ENCODE results near the gene CSNK2B. TPM values are rescaled to one million over a fixed set of nuclear protein-coding genes. Genes with fewer than 3 reads are reported as not detected.

The CSNK2B gene
- polyA plus RNA-seq, 2 of the 4 experiments (the other 2 are of a cell fraction), result 41.8 to 141 TPM

DNA sequence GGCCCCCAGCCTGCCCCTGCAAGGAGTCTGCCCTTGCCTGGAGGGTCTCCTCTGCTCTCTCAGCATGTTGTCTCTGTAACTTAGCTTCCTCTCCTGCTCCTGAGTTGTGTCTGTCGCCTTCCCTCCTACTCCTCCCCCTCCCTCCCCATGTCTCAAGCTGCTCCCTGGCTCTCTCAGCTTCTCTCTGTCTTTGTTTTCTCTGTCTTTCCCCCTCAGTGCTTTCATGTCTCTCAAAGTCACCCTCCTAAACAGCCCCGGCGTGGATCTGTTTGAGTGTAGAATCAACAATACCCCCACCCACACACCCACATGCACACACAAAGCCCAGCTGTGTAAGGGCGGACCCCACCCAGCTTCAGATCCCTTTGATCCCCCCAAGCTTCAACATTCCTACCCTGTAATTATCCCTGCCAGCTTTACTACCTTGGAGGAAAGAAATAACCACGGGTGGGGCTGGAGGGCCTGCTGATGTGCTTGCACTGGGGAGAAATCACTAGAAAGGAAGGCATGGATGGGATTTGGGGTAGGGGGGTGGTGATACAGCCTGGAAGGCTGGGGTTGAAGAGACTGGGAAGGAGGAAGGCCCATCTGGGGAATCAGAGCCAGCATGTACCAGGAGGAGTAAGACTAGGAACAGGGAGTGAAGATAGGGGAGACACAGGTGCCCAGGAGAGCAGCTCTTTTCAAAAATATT lies 48.3 kb downstream of the CSNK2B start:
- CTCF ChIA-PET, result interaction anchor here (1.3 to 2.0 kb wide), 4 partner anchors 10 to 45 kb away, joined by 3 to 6 read pairs (median 4); partner anchors contain the start of genes DDAH2 and MPIG6B
- H3K4me1 ChIP-seq, result 0 out of 3 replicates have a peak, but pooled peaks cover 3% of the 10 kb centered on the region
- 58% methylated on average over 5 of the region's 5 CpGs for WGBS (ENCODE audit: missing lambda C conversion rate)
- ATAC-seq (no peak), FAIRE-seq (no peak), DNase-seq (ENCODE audit: low read depth in 1 of 2, low spot score in 1 of 2) (no peak)
- POLR2A ChIA-PET, result no interaction called here
- TF ChIP-seq NPAS2 (CRISPR knock-in tag; IDR thresholded peaks at IDR 0.05; ENCODE audit: borderline replicate concordance), result no peak
- no peak for TF ChIP-seq CBX8 (IDR thresholded peaks at IDR 0.05)
- TF ChIP-seq MAFK (IDR thresholded peaks at IDR 0.05; ENCODE audit: partially characterized antibody), result no peak
- no peak for TF ChIP-seq MAZ (IDR thresholded peaks at IDR 0.05; ENCODE audit: borderline replicate concordance, low read depth, low read length)
- TF ChIP-seq RAD21 (conservative IDR thresholded peaks at IDR 0.05 in 1 of 2, IDR thresholded peaks at IDR 0.05 in 1 of 2), result no peak
- no peak for TF ChIP-seq KDM1A (IDR thresholded peaks at IDR 0.05; ENCODE audit: low read depth)
- no peak for TF ChIP-seq CBX2 (IDR thresholded peaks at IDR 0.05; ENCODE audit: borderline replicate concordance, low read depth)
- TF ChIP-seq JUN (IDR thresholded peaks at IDR 0.05), result no peak
- TF ChIP-seq, protein P1, sequence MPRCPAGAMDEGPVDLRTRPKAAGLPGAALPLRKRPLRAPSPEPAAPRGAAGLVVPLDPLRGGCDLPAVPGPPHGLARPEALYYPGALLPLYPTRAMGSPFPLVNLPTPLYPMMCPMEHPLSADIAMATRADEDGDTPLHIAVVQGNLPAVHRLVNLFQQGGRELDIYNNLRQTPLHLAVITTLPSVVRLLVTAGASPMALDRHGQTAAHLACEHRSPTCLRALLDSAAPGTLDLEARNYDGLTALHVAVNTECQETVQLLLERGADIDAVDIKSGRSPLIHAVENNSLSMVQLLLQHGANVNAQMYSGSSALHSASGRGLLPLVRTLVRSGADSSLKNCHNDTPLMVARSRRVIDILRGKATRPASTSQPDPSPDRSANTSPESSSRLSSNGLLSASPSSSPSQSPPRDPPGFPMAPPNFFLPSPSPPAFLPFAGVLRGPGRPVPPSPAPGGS (IDR thresholded peaks at IDR 0.05), result no peak
- TF ChIP-seq, protein P2, sequence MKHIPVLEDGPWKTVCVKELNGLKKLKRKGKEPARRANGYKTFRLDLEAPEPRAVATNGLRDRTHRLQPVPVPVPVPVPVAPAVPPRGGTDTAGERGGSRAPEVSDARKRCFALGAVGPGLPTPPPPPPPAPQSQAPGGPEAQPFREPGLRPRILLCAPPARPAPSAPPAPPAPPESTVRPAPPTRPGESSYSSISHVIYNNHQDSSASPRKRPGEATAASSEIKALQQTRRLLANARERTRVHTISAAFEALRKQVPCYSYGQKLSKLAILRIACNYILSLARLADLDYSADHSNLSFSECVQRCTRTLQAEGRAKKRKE (CRISPR knock-in tag; IDR thresholded peaks at IDR 0.05; ENCODE audit: low read depth), result no peak
- no peak for TF ChIP-seq RARB (CRISPR knock-in tag; IDR thresholded peaks at IDR 0.05)
- TF ChIP-seq, protein P3, sequence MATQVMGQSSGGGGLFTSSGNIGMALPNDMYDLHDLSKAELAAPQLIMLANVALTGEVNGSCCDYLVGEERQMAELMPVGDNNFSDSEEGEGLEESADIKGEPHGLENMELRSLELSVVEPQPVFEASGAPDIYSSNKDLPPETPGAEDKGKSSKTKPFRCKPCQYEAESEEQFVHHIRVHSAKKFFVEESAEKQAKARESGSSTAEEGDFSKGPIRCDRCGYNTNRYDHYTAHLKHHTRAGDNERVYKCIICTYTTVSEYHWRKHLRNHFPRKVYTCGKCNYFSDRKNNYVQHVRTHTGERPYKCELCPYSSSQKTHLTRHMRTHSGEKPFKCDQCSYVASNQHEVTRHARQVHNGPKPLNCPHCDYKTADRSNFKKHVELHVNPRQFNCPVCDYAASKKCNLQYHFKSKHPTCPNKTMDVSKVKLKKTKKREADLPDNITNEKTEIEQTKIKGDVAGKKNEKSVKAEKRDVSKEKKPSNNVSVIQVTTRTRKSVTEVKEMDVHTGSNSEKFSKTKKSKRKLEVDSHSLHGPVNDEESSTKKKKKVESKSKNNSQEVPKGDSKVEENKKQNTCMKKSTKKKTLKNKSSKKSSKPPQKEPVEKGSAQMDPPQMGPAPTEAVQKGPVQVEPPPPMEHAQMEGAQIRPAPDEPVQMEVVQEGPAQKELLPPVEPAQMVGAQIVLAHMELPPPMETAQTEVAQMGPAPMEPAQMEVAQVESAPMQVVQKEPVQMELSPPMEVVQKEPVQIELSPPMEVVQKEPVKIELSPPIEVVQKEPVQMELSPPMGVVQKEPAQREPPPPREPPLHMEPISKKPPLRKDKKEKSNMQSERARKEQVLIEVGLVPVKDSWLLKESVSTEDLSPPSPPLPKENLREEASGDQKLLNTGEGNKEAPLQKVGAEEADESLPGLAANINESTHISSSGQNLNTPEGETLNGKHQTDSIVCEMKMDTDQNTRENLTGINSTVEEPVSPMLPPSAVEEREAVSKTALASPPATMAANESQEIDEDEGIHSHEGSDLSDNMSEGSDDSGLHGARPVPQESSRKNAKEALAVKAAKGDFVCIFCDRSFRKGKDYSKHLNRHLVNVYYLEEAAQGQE (IDR thresholded peaks at IDR 0.05), result no peak
- TF ChIP-seq, protein P4, sequence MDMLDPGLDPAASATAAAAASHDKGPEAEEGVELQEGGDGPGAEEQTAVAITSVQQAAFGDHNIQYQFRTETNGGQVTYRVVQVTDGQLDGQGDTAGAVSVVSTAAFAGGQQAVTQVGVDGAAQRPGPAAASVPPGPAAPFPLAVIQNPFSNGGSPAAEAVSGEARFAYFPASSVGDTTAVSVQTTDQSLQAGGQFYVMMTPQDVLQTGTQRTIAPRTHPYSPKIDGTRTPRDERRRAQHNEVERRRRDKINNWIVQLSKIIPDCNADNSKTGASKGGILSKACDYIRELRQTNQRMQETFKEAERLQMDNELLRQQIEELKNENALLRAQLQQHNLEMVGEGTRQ (IDR thresholded peaks at IDR 0.05), result no peak
- no peak for TF ChIP-seq HOXB5 (CRISPR knock-in tag; IDR thresholded peaks at IDR 0.05)
- TF ChIP-seq KDM5A (IDR thresholded peaks at IDR 0.05), result no peak
- no peak for TF ChIP-seq FOSL2 (IDR thresholded peaks at IDR 0.05)
- TF ChIP-seq FOSL2 (CRISPR knock-in tag; IDR thresholded peaks at IDR 0.05), result no peak
- TF ChIP-seq, protein P5, sequence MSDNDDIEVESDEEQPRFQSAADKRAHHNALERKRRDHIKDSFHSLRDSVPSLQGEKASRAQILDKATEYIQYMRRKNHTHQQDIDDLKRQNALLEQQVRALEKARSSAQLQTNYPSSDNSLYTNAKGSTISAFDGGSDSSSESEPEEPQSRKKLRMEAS (IDR thresholded peaks at IDR 0.05), result no peak
- no peak for TF ChIP-seq NR3C1 (IDR thresholded peaks at IDR 0.05)
- no peaks in the 10 kb centered on the region for H3K9me3 ChIP-seq
- no peak overlapping the region for H3K4me2 ChIP-seq
- no peak overlapping the region for H3K27ac ChIP-seq
- no peak overlapping the region for H3K4me3 ChIP-seq
